Glomerular visceral epithelial cell (primary cell): Measurements from ENCODE around the gene KIAA1671.

Source experiments
- DNase-seq: peaks from one replicate; pipeline ENCODE4 v3.0.0-alpha.2; 2016; ENCODE audit errors: extremely low spot score

Gene KIAA1671

DNA sequence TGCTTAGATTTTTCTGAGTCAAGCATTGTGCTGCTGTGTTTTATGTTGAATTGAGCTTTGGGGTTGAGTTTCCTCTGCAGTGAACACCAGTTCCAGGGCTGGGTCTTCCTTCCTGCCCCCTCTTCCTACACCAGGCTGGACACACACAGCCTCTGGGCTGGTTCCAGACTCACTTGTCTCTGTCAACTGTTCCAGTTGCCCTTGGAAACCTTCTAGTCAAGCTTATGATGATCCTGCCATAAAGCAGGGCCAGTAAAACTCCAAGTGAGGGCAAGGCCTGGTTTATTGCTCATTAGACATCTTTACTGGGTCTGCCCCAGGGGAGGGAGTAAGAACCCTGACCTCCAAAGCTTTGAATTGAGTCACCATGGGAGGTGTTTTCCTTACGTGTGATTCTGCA is 61.1 kb downstream of the KIAA1671 start:
- DNase-seq: peak; percentile 30

DNA sequence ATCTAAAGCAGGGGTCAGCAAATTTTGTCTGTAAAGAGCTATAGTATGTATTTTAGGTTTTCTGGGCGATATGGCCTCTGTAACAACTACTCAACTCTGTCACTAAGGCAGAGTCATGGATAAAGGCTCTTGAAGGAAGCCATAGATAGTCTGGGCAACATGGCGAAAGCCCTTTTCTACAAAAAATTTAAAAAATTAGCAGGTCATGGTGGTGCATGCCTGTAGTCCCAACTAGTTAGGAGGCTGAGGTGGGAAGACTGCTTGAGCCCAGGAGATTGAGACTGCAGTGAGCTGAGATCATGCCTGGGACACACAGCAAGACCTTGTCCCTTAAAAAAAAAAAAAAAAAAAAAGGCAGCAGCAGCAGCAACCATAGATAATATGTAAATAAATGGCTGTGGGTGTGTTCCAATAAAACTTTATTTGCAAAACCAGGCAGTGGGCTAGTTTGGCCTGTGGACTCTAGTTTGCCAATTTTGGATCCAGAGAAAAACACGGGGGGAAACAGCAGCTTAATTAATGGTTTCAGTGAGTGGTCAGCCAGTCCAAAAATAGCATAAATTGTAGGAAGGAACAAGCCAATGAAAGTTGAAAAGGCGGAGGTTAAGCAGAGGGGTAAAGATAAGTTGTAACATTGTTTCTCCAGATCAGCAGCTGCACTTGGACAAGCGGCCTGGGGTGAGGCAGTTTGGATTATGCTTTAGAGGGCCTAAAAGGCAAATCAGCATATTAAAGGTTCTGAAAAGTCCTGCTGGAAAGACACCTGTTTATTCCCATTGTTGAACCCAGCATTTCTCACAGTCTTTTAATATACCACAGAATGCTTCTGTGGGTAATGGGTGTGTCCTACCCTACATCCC is 62.6 kb downstream of the KIAA1671 start:
- DNase-seq: no peak

DNA sequence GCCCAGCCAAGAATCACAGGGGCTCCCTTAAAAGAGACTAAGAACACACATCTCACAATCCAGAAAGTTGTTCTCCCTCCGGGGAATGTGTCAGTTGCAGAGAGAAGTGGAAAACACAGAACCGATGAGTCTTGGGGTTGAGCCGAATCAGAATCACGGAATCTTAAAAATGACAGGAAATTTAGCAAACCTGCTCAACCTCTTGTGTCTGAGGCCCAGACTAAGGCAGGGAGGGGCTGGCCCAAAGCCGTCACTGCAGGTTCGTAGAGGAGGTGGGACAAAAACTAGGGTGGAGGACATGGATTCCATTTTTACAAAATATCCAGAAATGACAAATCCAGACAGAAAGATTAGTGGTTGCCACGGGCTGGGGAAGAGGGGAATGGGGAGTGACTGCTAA is 63.8 kb downstream of the KIAA1671 start:
- no peak for DNase-seq

DNA sequence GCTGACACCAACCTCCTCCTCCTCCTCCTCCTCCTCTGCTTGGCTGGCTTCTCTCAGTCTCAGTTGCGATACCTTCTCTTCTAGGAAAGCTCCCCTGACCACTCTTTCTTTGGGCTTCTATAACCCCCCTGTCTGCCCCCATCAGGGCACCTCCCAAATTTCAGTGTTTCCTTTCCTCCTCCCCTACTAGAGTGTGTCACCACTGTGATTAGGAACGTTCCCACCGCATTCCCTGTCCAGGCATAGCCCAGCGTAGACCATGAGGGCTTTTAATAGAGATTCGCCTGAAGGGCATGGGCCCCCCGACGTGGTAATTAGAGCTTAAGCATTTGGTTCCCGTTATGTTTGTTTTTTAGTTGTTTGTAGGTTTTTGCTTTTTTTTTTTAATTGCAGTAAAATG is 65.5 kb downstream of the KIAA1671 start:
- DNase-seq: no peak

DNA sequence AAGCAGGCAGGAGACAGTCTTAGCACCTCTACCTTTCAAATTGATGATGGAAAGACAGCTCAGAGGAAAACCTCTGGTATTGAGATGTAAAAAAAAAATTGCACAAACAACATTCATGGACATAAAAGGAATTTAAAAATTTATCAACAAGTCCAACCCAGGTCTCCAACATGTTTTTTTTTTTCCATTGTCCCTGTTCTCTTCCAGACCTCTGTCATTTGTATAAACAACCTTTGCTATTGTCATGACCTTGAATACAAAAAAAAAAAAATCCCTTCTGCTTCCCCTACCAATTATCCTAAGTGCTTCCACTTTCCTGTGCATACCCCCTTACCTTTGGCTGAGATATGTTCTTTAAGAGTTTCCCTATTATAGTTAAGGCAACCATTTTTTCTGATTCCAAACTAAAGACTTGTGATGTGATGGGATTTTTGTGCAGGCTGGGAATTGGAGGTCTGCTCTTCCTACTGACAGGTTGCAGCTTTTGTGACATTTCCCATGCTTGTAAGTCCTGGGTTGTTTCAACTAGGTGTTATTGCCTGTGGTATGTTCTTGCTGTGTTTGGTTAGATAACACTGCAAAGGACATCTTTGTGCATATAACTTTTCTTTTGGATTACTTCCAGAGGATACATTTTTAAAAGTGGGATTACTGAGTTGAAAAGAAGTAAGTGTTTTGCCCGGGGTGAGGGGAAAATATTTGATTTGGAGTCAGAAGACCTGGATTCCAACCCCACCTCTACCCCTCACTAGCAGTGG is 67.1 kb downstream of the KIAA1671 start:
- DNase-seq: no peak

DNA sequence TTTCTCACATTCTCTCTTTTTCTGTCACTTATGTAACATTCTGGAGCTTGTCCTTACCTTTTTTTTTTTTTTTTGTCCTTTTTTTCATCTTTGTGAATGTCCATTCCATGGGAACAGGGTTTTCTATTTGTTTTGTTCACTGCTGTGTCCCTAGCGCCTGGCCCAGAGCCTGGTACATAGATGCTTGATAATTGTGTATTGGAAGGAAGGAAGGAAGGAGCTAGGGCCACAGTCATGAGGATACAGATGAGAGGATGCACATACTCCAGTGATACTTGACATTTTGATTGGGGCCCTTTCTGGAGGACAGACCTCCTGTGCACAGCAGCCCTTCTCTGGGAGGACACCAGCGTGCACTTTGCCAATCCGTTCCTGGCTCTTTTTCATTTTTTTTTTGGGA is 68.9 kb downstream of the KIAA1671 start:
- no peak for DNase-seq

DNA sequence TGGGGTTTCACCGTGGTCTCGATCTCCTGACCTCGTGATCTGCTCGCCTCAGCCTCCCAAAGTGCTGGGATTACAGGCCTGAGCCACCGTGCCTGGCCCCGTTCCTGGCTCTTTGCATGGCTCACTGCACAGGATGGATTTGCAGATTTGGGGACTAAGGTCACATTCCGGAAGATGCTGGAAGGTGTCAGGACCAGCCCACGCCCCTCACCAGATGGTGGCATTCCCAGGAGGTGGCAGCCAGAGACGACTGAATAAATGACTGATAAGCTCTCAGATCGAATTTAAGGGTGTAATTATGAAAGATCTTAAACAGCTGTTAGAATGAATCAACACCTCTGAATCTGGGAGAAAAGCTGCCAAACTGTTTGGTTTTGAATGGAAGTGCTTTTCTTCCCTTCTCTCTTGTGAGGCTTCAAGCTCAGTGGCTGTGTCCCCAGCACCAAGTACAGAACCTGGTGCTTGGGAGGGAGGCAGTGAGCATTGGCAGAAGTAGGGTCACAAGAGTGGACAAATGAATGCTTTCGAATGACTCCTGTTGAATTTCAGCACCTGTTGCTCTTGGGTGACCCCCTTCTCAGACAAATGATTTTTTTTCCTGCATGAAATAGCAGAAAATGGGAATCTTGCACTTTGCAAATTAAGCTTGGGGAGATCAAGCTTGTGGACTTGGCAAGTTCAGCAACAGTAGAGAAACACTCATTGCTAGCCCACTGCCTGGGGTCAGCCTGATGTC is 69.6 kb downstream of the KIAA1671 start:
- DNase-seq: no peak

DNA sequence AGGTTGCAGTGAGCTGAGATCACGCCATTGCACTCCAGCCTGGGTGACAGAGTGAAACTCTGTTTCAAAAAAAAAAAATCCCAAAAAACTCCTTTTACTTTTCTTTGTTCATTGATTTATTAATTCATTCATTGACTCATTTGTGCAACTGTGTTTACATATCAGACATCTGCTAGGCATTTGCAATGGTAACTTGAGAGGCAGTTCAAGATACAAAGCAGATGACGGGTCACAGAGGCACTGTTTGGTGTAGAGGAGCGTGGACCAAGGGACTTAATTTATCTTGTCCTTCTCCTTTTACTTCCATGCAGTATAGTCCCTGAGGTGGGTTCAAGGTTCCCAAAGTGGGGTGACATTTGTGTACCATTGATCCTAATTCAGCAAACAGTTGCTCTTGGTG is 71.4 kb downstream of the KIAA1671 start:
- no peak for DNase-seq

DNA sequence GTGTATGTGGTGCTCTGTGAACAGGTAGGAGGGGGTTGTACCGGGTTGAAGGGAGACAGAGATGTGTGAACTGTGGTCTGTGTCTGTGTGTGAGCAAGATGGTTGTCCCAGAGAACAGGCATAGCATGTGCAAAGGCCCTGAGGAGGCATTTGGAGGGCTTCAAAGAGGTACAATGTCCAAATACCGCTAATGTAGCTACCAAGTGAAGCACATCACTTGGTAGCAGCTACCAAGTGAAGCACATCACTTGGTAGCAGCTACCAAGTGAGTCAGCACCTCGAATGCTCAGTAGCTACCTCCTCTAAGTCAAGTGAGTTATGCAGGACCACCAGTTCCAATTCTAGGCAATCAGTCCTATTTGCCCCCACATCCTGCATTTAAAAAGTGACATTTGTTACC is 72.4 kb downstream of the KIAA1671 start:
- DNase-seq: no peak

DNA sequence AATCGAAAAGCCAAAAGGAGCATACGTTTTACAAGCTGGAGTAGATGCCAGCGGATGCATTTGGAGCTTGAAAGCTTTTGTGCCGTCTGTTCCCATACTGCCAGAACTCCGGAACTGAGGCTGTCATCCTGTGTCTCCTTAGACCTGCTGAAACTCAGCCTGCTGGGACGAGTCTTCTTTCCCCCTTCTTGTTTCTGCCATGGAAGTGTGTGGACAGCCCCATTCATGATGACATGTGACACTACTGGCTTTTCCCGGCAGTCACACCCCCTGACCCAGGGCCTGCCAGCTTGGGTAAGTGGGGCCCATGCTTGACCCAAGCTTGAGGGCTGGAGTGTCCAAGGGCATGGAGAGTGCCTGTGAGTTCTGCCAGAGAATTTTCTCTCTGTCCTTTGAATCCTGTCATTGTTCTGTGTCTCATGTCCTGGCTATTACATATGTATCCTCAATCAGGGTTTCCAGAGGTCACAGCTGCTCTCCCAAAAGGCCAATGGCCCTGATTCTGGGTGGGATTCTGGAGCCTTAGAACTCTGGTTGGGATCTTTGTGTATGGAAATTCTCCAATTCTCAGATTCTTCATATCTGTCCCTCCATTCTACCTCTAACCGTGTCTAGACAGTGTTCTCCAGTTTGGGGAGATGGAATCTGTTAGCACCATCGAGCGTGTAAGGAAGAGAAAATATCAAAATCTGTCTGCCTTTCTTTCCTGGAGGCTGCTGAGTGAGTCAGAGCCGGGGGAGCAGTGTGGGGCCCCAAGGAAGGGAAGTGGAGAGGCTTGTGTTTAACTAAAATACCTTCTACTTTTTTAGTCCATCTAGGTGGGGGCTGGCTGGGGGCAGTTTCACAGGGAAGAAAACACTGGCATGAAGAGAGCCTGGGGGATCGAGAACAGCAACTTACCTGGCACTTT is 73.2 kb downstream of the KIAA1671 start:
- peak; percentile 60 for DNase-seq

DNA sequence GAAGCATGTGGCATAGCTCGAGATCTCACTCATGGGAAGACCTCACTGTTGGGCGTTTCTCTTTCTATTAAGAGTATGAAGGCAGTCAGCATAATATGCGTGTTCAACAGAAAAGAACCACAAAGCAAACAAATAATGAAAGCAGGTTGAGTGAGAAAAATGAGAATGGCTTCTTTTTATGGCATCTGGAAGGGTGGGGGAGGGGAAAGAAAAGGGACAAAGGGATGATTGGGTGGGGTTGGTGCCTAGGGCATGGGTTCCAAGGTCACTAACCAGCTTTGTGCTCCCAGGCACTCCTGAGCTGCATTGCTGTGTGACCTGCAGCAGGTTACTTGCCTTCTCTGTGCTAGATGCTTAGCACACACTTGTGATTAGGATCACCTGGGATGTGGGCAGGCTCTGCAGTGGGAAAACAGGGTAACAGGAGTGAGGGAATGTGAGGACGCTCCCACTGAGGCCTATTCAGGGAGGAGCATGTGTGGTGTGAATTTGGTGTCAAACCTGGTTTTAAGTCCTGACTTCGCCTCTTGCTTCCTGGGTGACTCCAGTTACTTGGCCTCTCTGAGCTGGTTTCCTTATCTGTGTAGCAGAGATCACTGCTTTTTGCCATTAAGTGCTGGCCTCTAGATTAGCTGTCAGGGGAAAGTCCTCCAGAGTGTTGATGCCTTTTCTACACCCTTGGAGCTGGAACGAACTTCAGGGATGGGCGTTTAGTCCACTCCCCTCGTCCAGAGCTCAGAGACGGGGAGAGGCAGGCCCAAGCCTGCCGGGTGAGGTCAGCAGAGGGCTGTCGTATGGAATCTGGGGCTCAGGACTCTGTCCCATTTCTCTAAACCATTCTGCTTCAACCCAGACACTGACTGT is 74.8 kb downstream of the KIAA1671 start:
- DNase-seq: no peak

DNA sequence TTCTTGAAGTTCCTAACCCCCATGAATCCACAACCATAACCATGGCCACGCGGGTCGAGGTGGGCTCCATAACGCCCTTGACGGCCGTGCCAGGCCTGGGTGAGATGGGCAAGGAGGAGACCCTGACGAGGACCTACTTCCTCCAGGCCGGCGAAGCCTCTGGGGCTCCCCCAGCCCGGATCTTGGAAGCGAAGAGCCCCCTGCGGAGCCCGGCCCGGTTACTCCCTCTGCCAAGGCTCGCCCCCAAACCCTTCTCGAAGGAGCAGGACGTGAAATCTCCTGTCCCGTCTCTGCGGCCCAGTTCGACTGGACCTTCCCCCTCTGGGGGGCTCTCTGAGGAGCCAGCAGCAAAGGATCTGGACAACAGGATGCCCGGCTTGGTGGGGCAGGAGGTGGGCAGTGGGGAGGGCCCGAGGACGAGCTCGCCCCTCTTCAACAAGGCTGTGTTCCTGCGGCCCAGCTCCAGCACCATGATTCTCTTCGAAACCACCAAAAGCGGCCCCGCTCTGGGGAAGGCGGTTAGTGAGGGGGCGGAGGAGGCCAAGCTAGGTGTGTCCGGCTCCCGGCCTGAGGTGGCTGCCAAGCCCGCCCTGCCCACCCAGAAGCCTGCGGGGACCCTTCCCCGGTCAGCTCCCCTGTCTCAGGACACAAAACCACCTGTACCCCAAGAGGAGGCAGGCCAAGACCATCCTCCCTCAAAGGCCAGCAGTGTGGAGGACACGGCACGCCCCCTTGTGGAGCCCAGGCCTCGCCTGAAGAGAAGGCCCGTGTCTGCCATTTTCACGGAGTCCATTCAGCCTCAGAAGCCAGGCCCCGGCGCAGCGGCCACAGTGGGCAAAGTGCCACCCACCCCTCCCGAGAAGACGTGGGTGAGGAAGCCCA is 75.7 kb downstream of the KIAA1671 start:
- no peak for DNase-seq

DNA sequence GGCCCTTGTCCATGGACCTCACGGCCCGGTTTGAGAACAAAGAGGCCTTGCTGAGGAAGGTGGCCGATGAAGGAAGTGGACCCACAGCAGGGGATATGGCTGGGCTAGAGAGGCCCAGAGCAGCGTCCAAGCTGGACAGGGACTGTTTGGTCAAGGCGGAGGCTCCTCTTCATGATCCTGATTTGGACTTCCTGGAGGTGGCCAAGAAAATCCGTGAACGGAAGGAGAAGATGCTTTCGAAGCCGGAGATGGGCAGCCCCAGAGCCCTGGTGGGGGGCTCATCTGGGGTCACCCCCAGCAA is 76.3 kb downstream of the KIAA1671 start:
- no peak for DNase-seq

DNA sequence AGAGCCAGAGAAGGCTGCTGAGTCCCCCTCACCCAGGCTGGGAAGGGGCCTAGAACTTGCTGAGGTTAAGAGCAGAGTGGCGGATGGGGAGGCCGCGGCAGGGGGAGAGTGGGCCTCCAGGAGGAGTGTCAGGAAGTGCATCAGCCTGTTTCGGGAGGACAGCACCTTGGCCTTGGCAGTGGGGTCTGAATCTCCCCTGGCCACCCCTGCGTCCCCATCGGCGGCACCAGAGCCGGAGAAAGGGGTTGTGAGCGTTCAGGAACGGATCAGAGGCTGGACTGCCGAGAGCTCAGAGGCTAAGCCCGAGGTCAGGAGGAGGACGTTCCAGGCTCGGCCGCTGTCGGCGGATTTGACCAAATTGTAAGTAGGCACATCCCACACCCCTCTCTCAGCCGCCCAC is 76.7 kb downstream of the KIAA1671 start:
- no peak for DNase-seq

DNA sequence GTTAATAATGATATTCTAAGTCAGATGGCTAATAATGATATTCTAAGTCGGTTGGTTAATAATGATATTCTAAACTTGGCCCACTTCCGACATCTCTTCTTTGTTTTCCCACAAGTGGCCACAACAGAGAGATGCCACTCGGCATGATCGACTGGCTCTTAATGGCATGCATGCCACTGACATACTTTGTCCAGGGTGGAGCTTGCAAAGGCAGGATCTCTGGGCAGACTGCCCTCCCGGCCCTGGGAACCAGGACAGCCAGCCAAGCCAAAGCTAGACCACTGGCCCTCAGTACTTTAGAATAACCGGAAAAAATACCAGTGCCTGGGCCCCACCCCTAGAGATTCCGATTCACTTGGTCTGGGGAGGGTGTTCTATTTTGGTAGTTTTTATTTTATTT is 78.1 kb downstream of the KIAA1671 start:
- DNase-seq: no peak

DNA sequence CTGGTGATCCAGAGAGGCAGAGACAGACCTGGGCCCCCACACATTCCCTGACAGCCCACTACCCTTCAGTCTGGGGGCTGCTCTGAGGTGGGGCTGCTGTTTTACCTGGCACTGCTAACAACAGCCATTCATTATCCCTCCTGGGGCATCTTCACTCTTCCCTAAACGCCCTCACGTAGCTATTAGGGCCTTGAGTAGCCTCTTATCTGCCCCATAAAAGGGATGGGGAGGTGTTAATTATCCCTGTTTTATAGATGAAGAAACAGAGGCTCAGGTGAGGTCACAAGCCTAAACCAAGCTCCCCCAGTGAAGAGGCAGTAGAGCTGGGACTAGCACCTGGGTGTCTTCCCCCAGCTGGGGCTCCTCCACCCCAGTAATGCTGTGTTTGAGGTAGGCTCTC is 79.5 kb downstream of the KIAA1671 start:
- no peak for DNase-seq

DNA sequence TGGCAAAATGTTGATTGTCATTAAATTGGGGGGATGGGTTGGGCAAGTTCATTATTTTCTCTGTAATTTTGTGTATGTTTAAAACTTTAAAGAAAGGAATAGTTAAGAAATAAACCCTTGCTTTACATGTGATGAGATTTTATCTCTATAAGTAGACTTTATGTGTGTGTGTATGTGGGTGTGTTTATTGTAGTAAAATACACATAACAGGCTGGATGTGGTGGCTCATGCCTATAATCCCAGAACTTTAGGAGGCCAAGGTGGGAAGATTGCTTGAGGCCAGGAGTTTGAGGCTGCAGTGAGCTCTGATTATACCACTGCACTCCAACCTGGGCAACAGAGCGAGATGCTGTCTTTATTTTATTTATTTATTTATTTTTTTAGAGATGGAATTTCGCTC is 83.2 kb downstream of the KIAA1671 start:
- DNase-seq: no peak

DNA sequence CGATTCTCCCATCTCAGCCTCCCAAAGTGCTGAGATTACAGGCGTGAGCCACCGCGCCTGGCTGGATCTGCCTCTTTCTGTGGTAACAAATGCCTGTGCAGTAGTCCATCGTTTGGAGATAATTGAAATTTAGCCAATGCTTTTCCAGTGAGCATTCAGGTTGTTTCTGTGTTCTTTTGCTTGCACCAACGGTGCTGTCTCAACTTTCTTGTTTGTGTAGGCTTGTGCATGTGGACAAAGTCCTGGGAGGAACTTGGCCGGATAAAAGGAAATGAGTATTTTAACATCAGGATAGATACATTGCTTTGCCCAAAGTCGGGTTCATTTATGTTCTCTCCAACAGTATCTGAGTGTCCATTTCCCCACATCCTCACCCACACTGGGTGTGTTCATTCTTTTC is 85.7 kb downstream of the KIAA1671 start:
- no peak for DNase-seq

DNA sequence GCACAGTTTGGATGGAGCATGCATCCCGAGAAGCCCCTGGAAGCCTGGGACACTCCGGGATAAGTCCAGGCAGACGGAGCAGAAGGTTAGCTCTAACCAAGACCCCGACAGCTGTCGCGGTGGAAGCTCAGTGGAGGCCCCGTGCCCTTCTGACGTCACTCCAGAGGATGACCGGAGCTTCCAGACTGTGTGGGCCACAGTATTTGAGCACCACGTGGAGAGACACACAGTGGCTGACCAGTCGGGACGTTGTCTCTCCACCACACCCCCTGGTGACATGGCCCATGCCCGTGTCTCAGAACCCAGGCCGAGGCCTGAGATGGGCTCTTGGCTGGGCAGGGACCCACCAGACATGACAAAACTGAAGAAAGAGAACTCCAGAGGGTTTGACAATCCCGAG is 86.3 kb downstream of the KIAA1671 start:
- DNase-seq: no peak

DNA sequence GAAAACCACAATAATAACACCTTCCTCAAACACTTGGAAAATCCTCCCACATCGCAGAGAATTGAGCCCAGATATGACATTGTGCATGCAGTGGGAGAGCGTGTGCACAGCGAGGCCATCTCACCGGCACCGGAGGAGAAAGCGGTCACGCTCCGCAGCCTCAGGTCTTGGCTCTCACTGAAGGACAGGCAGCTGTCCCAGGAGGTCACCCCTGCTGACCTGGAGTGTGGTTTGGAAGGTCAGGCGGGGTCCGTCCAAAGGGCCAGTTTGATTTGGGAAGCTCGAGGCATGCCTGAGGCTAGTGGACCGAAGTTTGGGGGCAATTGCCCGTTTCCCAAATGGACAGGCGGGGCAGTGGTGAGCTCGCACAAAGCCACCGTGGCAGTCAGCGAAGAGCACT is 86.7 kb downstream of the KIAA1671 start:
- DNase-seq: no peak
